Lung (tissue), 12 donors: ENCODE measurements around the gene PTGDS. TPM values are rescaled to one million over a fixed set of nuclear protein-coding genes. Genes with fewer than 3 reads are reported as not detected.

Experiments used
- ATAC-seq: fragments of 200-7000 bp; cut with Tn5 transposase; one replicate; pipeline ENCODE4 v1.9.1; 2020; ENCODE audit warnings: moderate number of reproducible peaks; ENCODE audit not compliant: insufficient read depth, low FRiP score
- DNase-seq, 3 donors: peaks; one replicate each; pipeline ENCODE4 v3.0.0-alpha.2; 2013 to 2017
- H3K27ac ChIP-seq, 2 donors: one replicate each; pipeline ENCODE4 v1.5.1; 2013; ENCODE audit warnings: mild to moderate bottlenecking in 2 of 2, moderate library complexity in 2 of 2, control low read depth in 1 of 2, inconsistent platforms in 1 of 2, low read depth in 1 of 2, low read length in 1 of 2
- H3K27me3 ChIP-seq, 3 donors: one replicate each; pipeline ENCODE4 v1.5.1; 2013; ENCODE audit warnings: low read length in 2 of 3; ENCODE audit not compliant: control insufficient read depth in 3 of 3, insufficient read depth in 3 of 3
- H3K36me3 ChIP-seq, 4 donors: one replicate each; pipeline ENCODE4 v1.5.1; 2013; ENCODE audit warnings: low read length in 4 of 4, mild to moderate bottlenecking in 1 of 4, moderate library complexity in 1 of 4; ENCODE audit not compliant: control insufficient read depth in 4 of 4, insufficient read depth in 4 of 4
- H3K4me1 ChIP-seq, 5 donors: one replicate each; pipeline ENCODE4 v1.5.1; 2013; ENCODE audit warnings: low read length in 5 of 5, mild to moderate bottlenecking in 2 of 5, moderate library complexity in 1 of 5; ENCODE audit not compliant: control insufficient read depth in 5 of 5, insufficient read depth in 5 of 5
- H3K4me3 ChIP-seq: one replicate; pipeline ENCODE4 v1.5.1; 2013; ENCODE audit warnings: mild to moderate bottlenecking, control low read depth, moderate library complexity
- H3K9ac ChIP-seq, 2 donors: one replicate each; pipeline ENCODE4 v1.5.1; 2013; ENCODE audit warnings: low read length in 2 of 2, control low read depth in 1 of 2; ENCODE audit not compliant: insufficient read depth in 1 of 2
- H3K9me3 ChIP-seq, 4 donors: one replicate each; pipeline ENCODE4 v1.5.1; 2013; ENCODE audit warnings: low read length in 3 of 4, mild to moderate bottlenecking in 1 of 4, moderate library complexity in 1 of 4; ENCODE audit not compliant: control insufficient read depth in 4 of 4, insufficient read depth in 3 of 4
- CTCF ChIP-seq: IDR thresholded peaks from 2 replicates; pipeline ENCODE4 v1.5.1; 2012; ENCODE audit warnings: mild to moderate bottlenecking; ENCODE audit errors: control extremely low read depth, extremely low read depth
- WGBS, 2 donors: extraction: QIAGEN DNeasy Blood & Tissue Kit; methylation state at CpG; one replicate each; pipeline ENCODE4 v1.1.7; 2013; 5-methylcytosine and 5-hydroxymethylcytosine counted together
- polyA plus RNA-seq, 2 donors: library from polyadenylated mRNA; stranded (reverse); fragments of 200-250 nt; gene quantifications; one replicate each; pipeline ENCODE4 v1.2.1, GENCODE V29; 2013
- total RNA-seq, 2 donors: library from RNA; depleted of rRNA in 1 of 2; stranded (reverse); fragments of >200 nt in 1 of 2; gene quantifications; one replicate each; pipeline ENCODE4 v1.2.1, GENCODE V29; 2014 to 2021
- donor health status: control.
- donor health status: control.
- donor health status: Bipolar disorder and iron deficiency.
- donor health status: healthy.
- donor health status: DM: yes; HTN: yes; CAD: no.

The PTGDS gene
- total and polyA plus RNA-seq, 4 donors = 19.4 to 159 (median 93.7) TPM

DNA sequence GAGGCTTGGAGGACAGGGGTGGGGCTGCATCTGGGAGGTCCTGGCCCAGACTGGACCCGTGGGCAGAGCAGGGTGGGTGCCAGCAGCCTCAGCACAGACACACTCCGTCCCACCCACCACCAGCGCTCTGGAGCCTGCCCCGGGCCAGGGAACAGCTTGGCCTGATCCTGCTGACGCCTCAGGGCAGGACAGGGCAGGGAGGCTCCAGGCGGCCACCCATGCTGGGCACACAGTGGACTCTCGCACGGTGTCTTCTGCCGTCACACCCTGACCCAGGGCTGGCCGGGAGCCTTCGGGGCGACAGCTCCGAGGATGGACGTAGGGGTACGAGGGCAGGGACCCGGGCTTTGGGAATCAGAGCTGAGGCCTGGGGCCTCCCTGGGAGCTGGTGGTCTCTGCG is 8.2 kb upstream of the PTGDS start:
- ATAC-seq (no peak), DNase-seq (peak in 1 of 3 donors; percentile 49)
- no peak overlapping the region for H3K27ac ChIP-seq
- no peak overlapping the region for H3K9ac ChIP-seq
- WGBS, 2 donors = 78 to 94% methylated on average over 17 of the region's 17 CpGs
- H3K4me3 ChIP-seq = no peak overlapping the region
- H3K4me1 ChIP-seq = peaks cover 0 to 18% (median 5%) of the 10 kb centered on the region in 5 donors
- H3K27me3 ChIP-seq = no peaks in the 10 kb centered on the region
- TF ChIP-seq CTCF = no peak
- no peaks in the 10 kb centered on the region for H3K9me3 ChIP-seq
- no peaks in the 10 kb centered on the region for H3K36me3 ChIP-seq

DNA sequence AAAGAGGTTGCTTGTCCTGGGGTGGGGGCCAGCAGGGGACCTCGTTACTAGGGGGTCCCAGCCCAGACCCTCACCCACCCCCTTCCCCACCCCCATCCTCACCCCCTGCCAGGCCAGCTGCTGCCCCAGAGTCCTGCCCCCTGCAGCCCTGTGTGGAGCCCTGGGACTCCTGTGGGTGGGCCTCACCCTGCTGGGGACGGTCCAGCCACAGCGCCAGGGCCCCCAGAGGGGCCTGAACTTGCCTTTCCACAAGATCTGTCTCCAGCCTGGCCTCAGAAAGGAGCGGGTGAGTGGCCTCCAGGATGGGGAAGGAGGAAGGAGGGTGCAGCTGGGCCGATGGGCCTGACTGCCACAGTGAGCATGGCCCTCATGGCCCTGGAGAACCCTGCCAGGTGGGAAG is 7.5 kb upstream of the PTGDS start:
- DNase-seq (no peak), ATAC-seq (no peak)
- Histone ChIP-seq H3K9me3 (no peaks in the 10 kb centered on the region), H3K4me3 (no peak overlapping the region), H3K27ac (no peak overlapping the region), H3K27me3 (no peaks in the 10 kb centered on the region), H3K4me1 (peaks cover 0 to 18% (median 3%) of the 10 kb centered on the region in 5 donors), H3K9ac (no peak overlapping the region), H3K36me3 (no peaks in the 10 kb centered on the region)
- WGBS, 2 donors = 74 to 83% methylated on average over 5 of the region's 5 CpGs
- no peak for TF ChIP-seq CTCF

- TF ChIP-seq CTCF = no peak
- no peak for DNase-seq
Observed at GRCh38 chr9:136970361-136970760, 6.9 kb upstream of the PTGDS start.

DNA sequence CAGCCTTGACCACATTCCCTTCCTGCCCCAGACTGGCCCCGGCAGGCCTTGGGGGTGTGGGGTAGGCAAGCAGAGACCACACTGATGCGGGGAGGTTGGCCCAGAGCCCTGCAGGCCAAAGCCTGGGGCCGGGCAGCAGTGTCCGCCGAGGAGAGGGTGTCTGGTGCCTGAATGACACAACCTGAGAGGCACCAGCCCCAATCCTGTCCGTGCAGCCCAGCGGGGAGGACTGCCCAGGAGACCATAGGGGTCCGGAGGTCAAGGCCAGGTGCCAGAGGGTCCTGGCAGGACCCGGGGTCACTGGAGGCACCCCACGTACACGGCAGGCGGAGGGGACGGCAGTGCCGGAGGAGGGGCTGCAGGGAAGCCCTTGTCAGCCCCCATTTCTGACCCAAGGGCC is 5.6 kb upstream of the PTGDS start:
- Histone ChIP-seq H3K36me3 (no peaks in the 10 kb centered on the region), H3K9me3 (no peaks in the 10 kb centered on the region), H3K4me1 (peaks cover 0 to 20% (median 5%) of the 10 kb centered on the region in 5 donors), H3K4me3 (no peak overlapping the region), H3K27me3 (no peaks in the 10 kb centered on the region), H3K27ac (no peak overlapping the region), H3K9ac (no peak overlapping the region)
- 85 to 87% methylated on average over 12 to 14 of the region's 14 CpGs for WGBS, 2 donors
- DNase-seq = no peak
- TF ChIP-seq CTCF = no peak
- no peak for ATAC-seq

More at GRCh38 chr9:136970361-136970760, 6.9 kb upstream of the PTGDS start:
- no peak overlapping the region for H3K9ac ChIP-seq
- no peaks in the 10 kb centered on the region for H3K9me3 ChIP-seq
- H3K27me3 ChIP-seq = no peaks in the 10 kb centered on the region
- H3K36me3 ChIP-seq = no peaks in the 10 kb centered on the region
- no peak for ATAC-seq
- WGBS, 2 donors = 80 to 90% methylated on average over 11 of the region's 11 CpGs
- no peak overlapping the region for H3K27ac ChIP-seq
- H3K4me1 ChIP-seq = peaks cover 0 to 18% (median 5%) of the 10 kb centered on the region in 5 donors
- H3K4me3 ChIP-seq = no peak overlapping the region
